Retina (tissue), 1 donor: Measurements from ENCODE around the gene CHST15.

ENCODE experiments used
- DNase-seq: peaks from one replicate; pipeline ENCODE4 v3.0.0-alpha.2; 2016

Gene CHST15, protein sequence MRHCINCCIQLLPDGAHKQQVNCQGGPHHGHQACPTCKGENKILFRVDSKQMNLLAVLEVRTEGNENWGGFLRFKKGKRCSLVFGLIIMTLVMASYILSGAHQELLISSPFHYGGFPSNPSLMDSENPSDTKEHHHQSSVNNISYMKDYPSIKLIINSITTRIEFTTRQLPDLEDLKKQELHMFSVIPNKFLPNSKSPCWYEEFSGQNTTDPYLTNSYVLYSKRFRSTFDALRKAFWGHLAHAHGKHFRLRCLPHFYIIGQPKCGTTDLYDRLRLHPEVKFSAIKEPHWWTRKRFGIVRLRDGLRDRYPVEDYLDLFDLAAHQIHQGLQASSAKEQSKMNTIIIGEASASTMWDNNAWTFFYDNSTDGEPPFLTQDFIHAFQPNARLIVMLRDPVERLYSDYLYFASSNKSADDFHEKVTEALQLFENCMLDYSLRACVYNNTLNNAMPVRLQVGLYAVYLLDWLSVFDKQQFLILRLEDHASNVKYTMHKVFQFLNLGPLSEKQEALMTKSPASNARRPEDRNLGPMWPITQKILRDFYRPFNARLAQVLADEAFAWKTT

DNA sequence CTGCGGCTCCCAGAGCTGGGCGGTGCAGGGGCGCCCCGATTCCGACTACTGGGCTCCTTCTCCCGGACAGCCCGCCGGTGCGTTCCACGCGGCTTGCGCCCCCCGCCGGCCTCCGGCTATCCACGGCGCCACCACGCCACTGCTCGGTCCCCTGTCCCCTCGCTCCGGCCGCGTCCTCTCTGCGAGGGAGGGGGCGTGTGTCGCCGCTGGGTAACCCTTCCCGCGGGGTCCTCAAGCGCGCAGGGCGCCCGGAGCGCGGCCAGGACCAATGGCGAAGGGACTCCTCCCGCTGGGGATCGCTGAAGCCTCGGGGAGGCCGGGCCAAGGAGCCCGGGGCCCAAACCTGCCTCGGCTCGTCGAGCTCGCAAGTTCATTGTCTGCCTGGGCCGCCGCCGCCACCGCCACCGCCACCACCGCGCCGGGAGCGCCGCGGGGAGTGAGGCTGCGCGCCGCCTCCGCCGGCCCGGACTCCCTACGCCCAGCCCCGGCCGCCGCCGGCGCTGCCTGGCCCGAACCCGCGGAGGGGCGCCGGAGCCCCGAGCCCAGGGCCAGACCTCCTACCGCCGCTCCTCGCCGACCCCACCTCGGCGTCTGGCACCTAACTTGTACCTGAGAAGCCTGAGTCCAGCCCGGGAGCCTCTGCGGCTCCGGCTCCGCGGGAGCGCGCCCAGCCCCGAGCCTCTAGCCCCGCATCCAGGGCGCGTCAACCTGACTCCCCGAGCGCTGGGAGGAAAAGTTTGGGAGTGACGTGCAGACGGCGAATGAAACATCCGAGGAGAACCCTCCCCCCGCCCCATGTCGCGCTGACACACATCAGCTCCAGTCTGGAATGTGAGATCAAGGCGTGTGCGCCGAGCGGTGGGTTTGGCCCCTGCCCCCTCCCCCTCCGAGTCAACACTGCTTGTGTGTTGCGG, at the start of gene CHST15:
CHST15 (minus strand) TSS at position 739 of the 914 bp plus-strand sequence. CDS start 47,386 bp downstream, outside the sequence.
- DNase-seq: peak; percentile 85

DNA sequence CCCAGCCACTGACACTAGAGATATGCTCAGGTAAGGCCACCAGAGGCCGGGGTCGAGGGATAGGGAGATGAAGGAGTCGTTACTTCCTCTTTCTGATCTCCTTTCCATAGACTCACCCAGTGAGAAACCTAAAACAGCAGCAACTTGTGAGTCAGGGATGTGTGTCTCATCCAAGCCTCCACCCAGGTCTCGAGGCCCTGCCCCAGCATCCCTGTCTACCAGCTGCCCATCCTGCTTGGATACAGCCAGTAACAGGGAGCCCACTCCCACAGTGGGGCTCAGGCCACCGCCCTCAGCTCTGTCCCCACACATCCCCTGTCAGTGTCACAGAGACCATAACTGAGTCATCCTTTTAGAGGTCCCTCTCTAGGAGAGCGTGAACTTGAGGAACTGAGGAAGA, 49.6 kb upstream of the CHST15 start:
- no peak for DNase-seq

DNA sequence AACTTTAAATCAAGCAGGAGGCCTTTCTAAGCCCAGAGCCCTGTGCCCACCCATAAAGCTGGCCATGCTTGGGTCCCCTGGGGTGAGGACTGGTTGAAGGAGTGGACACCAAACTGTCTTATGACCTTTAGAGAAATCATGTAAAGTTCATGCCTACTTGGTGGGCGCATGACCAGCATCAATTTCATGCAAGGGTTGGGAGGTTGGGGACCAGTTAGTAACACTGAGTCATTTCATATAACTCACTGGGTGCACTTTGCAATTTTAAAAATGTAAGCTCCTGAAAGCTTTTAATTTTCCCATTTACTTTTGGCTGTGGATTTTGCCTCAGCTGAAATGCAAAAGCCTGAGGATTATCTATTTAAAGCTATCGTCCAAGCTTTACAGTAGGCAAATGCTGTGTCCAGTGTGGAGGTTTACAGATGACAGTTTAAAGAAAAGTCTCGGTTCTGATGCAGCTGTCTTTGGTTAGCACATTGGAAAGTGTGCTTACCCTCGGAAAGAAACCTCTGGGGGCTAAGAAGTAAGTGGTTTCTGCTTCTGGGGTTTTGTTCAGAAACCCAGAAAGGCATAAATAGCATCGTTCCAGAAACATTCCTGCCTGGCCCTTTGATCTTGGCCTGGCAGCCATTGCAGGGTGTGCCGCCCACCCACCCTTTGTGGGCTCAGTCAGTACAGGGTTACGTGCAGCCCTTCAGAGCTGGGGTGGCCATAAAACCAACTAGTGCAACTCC, 48.8 kb upstream of the CHST15 start:
- DNase-seq: no peak

DNA sequence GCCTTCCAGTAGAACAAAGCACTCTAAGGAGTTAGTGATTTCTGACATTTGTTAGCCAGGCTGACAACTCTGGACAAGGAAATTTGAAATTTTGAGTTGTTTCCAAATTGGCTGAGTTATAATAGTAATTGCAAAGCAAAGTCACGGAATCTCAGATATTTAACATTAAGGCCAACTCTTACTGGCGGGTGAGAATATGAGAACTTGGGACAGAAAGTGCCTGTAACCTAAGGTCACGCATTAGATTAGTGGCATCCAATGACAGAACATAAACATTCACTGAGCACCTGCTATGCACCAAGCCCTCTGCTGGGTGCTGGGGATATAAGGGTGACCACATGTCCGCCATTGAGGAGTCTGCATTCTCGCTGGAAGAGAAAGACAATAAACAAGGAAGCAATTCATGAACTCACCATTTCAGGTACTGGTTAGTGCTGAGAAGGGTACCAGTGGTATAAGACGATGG, 45.5 kb upstream of the CHST15 start:
- no peak for DNase-seq

DNA sequence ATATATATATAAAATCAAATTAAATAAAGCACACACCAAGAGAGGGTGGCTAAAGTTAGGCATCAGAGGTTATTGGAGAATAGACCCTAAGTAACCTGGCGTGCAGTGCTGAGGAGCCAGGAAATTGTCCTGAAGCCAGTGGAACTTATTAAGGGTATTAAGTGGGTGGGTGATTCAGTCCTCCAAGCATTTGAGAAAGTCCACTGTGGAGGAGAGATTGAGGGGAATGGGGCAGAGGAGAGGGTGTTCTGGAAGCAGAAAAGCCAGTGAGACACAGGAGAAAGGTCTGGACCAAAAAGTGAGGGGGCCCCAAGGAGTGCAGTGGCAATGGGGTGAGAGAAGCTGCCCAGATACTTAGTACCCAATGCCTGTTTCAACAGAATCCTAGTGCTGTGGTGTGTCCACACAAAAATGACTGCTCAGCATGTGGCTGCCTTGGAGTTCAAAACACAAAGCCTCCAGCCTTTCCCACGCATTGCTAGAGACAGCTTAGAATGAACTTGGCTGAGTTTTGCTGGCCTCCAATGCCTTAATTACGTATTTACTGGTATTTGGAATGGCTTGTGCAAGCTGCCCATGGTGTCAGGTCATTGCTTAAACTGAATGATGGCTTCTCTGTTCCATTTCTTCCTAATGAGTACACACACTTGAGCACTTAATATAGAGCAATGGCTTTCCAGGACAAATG, 44.9 kb upstream of the CHST15 start:
- no peak for DNase-seq

DNA sequence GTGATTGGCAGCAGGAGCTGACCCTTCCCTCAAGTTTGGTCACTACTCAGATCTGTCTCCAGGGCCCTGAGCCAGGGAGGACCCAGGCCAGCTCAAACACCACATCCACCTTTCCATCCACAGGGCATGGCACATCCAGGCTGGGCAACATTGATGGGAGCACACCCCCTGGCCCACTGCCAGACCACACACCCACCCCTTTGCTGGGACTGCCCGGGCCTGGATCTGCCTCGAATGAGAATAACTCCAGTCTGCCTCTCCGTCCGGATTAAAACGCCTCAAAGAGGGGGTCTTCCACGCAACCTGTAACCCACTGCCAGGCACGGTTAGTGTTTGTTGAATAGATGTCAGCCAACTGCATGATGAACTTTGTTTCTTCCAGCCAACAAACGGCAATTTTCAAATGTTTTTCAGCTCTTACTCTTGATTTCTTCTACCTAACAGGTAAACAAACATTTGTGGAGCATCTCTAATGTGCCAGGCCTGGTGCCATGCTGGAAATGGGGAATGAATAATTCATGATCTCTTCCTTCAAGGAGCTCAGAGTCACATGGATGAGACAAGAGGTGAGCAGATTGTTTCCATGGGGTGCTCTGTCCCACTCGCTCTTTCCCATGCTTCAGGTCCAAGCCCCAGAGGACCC, 41.0 kb upstream of the CHST15 start:
- no peak for DNase-seq

DNA sequence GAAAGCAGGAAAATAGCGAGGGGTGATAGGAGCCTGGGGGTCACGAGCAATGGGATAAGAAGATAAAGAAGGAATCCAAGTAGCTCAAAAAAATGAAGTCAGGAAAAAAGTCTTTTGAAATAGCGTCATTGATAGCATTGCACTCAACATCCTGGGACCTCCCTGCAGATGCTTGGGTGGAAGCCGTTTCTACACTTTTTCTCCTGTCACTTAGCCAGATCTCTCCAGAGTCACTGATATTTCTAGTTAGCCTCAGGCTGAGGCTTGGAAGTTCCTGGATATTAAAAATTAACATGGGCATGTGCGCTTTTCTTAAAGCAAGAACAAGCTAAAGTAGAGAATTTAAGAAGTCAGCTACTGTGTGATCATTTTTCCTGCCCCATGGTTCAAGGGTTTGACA, 39.5 kb upstream of the CHST15 start:
- DNase-seq: no peak

DNA sequence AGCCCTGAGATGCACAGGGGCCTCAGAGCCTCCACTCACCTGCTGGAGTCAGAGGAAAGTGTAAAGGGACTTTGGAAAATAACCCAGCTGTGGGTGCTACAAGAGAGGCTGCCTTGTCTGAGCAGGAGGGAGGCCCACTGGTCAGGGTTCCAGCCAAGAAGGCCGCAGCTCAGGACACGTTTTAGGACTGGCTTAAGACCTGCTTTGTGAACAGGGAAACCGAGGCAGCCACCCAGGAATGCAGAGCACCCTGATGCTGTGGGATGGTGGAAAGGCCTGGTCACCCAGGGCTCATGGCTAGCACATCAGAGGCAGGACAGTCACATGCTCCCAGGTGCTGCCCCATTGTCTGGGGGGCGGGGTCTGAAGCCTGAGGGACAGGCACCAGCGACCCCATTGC, 38.9 kb upstream of the CHST15 start:
- no peak for DNase-seq

DNA sequence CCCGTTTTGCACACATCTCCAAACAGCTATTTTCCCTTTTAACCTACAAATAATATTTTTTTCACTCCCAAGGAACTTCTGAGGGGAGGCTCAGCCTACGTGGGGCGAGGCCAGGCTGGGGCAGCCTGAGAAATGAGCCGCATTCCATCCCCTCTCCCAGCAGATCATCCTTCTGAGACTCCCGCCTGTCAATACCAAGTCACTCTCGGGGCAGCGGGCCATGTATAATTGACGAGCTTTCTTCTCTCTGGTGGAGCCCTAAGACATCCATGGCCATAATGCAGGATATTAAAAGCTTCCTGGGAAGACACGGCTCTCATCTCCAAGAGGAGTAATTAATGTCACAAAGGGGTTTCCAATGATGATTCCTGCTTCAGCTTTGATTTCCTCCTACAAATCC, 37.8 kb upstream of the CHST15 start:
- DNase-seq: peak; percentile 77

DNA sequence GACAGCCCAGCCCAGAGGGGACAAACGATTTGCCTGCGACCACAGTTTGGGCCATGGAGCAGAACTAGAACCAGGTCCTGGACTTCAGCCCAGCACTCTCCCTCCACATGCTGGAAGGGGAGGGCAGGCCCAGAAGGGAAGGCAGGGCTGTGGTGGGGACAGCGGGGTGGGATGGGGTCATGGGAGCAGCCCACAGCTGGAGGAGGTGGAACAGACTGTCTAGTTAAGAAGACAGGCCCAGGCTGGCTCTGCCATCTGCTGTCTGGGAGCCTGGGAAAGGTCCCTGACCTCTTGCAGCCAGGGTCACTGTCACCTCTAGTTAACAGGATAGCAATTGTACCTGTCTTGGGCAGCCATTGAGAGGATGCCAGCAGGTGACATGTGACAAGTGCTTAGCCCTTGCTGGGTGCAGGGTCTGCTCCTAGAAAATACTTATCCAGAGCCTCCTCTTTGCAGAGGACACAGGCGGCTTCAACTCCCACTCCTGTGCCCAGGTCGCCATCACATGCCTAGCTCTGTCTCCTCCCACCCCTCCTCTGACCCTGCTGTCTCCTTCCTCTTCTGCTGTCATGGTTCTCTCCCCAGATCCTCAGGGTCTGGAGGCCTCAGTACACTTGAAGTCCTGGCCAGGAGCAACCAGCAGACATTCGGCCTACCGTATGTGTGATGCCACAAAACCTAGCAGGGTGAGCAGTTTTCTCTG, 37.0 kb upstream of the CHST15 start:
- DNase-seq: no peak

DNA sequence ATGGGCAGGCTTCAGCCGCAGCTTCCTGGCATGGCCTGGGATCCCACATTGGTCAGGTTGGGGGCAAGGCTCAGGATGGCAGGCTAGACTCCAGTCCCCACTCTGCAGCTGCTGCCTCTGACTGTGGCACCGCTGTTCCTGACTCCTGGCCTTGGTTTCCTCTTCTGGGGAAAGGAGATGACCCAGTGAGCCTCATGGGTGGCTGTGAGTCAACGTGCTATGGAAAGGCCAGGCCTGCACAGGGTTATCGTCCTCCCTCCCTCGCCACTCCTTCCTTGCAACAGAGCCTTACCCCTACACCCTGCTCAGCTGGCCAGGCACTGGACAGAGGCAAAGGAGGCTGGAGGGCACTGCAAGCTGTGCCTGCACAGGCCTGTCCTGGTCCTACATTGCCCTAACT, 36.1 kb upstream of the CHST15 start:
- no peak for DNase-seq

DNA sequence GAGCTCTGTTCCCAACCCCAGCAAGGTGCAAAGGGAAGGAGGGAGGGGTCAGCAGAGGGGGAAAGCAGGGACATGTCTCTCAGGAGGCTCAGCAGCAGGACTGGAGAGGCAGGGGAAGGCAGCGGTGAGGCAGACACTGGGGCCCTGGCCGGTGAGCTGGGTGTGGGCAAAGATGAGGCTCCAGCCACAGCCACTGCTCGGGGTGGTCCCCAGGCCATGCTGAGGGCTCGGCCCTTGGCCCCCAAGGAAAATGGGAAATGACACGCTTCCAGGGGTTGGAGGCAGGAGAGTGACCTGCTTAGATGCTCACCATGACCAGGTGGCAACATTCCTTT, 35.4 kb upstream of the CHST15 start:
- DNase-seq: no peak

DNA sequence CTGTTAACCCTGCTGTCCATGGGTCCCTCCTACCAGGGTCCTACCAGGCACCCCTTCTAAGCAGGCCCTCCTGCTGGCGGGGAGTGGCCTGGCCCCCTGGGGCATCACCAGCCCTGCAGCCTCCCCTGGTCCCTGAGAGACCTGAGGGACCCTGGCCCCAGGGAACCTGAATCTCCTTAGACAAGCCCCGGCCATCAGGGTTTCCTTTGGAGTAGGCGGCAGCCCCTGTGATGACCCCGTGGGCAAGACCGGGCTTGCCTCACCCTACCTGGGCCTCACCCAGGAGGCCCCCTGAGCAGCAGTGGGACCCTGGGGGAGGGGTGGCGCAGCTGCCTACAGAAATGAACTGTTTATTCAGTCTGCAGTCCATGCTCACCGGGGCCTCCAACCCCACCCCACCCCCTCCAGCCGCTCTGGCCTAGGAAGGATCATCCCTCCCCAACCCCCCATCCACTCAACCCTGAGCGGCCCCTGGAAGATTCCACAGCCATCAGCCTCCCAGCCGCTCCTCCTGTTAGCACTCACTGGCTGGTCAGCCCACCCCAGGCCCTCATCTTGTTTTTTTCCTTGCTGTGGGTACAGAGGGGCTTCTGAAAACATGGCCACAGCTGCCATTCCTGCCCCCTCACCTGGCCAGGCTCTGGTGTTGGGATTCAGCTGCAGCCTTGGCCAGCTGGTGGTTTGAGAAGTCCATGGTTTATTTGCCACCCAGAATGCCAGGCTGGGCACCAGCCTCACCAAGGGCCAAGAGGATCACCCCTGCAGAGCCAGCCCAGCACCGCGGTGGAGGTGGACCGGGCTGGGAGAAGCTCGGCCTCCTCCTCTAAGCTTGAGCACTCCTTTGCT, 34.8 kb upstream of the CHST15 start:
- DNase-seq: no peak

DNA sequence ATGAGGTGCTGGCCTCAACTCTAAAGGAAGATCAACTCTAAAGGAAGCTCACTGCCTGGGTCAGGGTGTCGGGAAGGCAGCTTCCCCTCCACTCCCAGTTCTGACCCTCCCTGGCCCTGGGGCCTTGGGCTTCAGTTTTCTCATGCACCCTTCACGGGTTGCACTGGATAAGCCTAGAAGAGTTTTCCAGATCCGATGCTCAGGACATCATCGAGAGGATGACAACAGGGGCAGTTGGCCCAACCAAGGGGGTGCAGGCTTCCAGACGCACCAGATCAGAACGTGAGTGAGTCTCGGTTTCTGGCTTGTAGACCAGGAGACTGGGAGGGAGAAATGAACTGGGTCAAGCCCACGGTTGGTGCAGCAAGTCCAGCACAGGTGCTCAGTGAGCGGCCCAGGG, 34.2 kb upstream of the CHST15 start:
- DNase-seq: no peak

DNA sequence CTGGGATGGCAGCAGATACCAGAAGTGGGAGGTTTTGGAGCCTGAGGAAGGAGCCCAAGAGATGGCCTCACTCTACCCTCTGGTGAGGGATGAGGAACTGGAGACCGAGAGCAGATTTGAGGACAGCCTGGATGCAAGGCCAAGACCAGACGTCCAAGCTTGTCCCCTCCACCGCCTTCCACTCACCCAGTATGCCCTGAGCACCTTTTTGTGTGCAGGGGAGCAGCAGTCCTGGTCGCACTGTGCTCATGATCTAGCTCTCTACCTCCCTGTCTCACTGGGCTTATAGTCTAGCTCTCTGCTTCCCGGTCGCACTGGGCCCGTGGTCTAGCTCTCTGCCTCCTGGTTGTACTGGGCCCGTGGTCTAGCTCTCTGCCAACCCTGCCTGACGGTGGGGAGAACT, 33.6 kb upstream of the CHST15 start:
- no peak for DNase-seq

DNA sequence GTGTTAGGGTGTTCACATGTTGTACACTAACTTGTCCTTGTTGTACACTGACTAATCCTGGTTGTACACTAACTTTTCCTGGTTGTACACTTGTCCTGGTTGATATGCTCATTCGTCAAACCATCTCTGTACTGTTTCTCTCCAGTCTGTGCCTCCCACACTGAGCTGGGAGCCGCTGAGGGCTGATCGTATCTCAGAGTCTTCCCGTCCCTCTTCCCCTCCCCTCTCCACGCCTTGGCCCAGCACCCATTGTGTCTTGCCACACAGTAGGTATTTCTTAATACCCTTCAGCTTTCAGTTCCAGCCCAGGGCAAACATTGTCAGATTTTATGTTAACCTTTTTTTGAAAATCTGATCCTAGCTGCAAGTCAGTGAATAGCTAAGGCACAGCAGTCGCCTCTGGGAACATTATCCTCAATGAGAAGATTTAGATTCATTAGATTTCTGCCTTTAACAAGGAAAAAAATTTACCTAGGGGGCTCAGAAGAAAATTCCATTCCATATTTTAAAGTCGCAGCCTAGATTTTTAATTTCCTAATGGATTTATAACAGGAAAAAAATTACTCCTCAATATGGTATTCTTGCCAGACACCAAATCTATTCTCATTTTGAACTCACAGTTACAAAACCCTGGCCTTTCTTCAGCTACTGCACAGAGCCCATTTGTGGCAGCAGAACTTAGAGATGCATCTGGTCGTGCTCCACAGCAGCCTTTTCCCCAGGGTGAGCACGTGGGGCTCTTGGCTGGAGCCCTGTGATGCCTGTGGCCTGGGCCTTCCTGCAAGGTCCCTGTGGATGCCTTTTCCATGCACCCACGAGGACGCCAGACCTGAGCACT, 33.0 kb upstream of the CHST15 start:
- no peak for DNase-seq

DNA sequence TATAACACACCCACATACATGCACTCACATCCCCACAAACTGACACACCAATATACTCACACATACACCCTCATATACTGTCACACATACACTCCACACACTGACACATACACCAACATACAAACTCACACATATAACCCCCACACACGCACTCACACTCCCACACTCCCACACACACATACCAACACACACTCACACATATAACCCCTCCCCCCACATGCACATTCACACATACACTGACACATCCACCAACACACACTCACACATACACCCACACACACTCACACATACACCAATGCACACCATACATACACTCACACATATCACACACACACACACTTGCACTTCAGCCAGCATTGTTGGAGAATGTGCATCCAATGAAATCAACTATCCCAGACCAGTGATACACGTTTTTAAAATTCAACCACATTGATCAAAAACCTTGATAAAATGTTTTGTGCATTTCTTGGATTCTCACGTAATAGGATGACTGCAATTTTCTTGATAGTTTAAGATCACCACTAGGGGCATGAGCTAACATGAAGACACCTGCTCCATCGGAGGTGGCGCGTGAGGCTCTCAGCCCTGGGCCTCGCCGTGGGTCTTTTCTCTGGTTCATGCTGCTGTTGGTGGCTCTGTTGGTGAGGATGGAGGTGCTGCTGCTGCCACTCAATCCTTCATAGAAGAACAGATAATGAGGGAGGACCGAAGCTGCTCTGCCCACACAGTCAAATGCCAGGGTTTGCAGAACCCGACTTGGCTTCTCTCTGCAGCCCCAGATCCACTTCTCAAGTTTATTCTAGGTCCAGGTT, 32.1 kb upstream of the CHST15 start:
- no peak for DNase-seq

DNA sequence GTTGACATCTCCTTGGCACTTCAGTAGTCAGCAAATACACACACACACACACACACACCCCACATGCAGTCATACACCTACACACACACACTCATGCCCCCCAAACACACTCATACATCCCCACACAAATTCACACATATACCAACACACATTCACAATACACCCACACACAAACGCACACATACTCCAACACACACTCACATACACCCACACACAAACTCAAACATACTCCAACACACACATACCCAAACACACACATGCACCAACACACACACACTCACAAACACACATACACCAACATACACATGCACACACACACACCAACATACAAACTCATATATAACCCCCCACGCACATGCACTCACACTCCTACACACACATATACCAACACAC, 31.4 kb upstream of the CHST15 start:
- no peak for DNase-seq
